Panc1 (cell line): Measurements from ENCODE around the gene CDK19. TPM values are rescaled to one million over a fixed set of nuclear protein-coding genes. Genes with fewer than 3 reads are reported as not detected.

Experiments
- ATAC-seq: fragments of 200-7000 bp; cut with Tn5 transposase; 2 replicates; pipeline ENCODE4 v1.9.1; 2020; ENCODE audit warnings: mild to moderate bottlenecking, moderate library complexity
- BruUV-seq: library from RNA; stranded (reverse); fragments of 400-500 nt; replicated peaks from 2 replicates; lab custom pipeline; 2021; lab: Mats Ljungman, UMichigan
- CTCF ChIA-PET: fragments of 300-600 bp; sonication (Branson Sonifier 250); formaldehyde crosslinking; loops from one replicate; lab custom pipeline; 2022; ENCODE audit warnings: antibody characterized with exemption; lab: Charles Lee
- POLR2A ChIA-PET: fragments of 300-600 bp; sonication (Branson Sonifier 250); formaldehyde crosslinking; loops from one replicate; lab custom pipeline; 2022; ENCODE audit warnings: antibody characterized with exemption; lab: Charles Lee
- DNase-seq: peaks from one replicate; pipeline ENCODE4 v3.0.0-alpha.2; 2010; ENCODE audit warnings: low read depth, low spot score
- H3K27ac ChIP-seq: 2 replicates; pipeline ENCODE4 v1.5.1; 2011; ENCODE audit warnings: mild to moderate bottlenecking, low read length, inconsistent platforms
- H3K27me3 ChIP-seq: fragments of 200-500 bp; sonication (Bioruptor generic); 2 replicates; pipeline ENCODE4 v1.6.0; 2014; ENCODE audit warnings: low read length, inconsistent platforms; ENCODE audit not compliant: control insufficient read depth, insufficient read depth
- H3K36me3 ChIP-seq: fragments of 200-500 bp; sonication (Bioruptor generic); 2 replicates; pipeline ENCODE4 v1.5.1; 2014; ENCODE audit warnings: inconsistent platforms, mild to moderate bottlenecking, low read length, moderate library complexity; ENCODE audit not compliant: control insufficient read depth, insufficient read depth
- H3K4me1 ChIP-seq: 2 replicates; pipeline ENCODE4 v1.5.1; 2011; ENCODE audit warnings: inconsistent platforms, mild to moderate bottlenecking, low read length, moderate library complexity; ENCODE audit not compliant: control insufficient read depth, insufficient read depth
- H3K4me3 ChIP-seq, 2 experiments: 2 replicates each; pipeline ENCODE4 v1.5.1; 2011 to 2012; ENCODE audit warnings: low read depth in 2 of 2, low read length in 2 of 2, mild to moderate bottlenecking in 2 of 2, inconsistent platforms in 1 of 2, moderate library complexity in 1 of 2
- H3K9me3 ChIP-seq: fragments of 200-500 bp; sonication (Bioruptor generic); 2 replicates; pipeline ENCODE4 v1.5.1; 2014; ENCODE audit warnings: low read depth, mild to moderate bottlenecking, inconsistent platforms, low read length, moderate library complexity; ENCODE audit not compliant: control insufficient read depth, insufficient read depth
- CTCF ChIP-seq: fragments of 450-650 bp; IDR thresholded peaks from 2 replicates; pipeline ENCODE4 v1.5.1; 2017; ENCODE audit warnings: mild to moderate bottlenecking
- POLR2AphosphoS5 ChIP-seq: IDR thresholded peaks from 2 replicates; pipeline ENCODE4 v1.6.1; 2012; ENCODE audit warnings: mild to moderate bottlenecking, low read depth, low read length, moderate library complexity
- SIN3A ChIP-seq: IDR thresholded peaks from 2 replicates; pipeline ENCODE4 v1.6.1; 2012; ENCODE audit warnings: low read depth, mild to moderate bottlenecking, low read length, moderate library complexity, borderline replicate concordance; ENCODE audit not compliant: insufficient read depth
- TCF7L2 ChIP-seq: IDR thresholded peaks from 2 replicates; pipeline ENCODE4 v1.6.1; 2011; ENCODE audit warnings: mild to moderate bottlenecking, low read depth, low read length, inconsistent platforms
- in situ Hi-C: cut with HindIII; loops from 2 replicates; pipeline ENCODE4 v1.10.0; 2016; ENCODE audit warnings: low sequenced_read_pairs, low pct_unique_long_range_greater_than_20kb
- intact Hi-C: fragments of 100-400 bp; cut with micrococcal nuclease; formaldehyde crosslinking; loops from one replicate; pipeline ENCODE4 v1.10.0; 2022; ENCODE audit not compliant: unreplicated experiment
- total RNA-seq: library from RNA; stranded (reverse); gene quantifications from one replicate; pipeline ENCODE4 v1.2.1, GENCODE V29; 2021; ENCODE audit not compliant: unreplicated experiment
- TF ChIP-seq, protein P1 (sequence below), 2 experiments: IDR thresholded peaks; 2 replicates each; pipeline ENCODE4 v1.6.1; 2011 to 2012; ENCODE audit warnings: low read depth in 2 of 2, control low read depth in 1 of 2, low read length in 1 of 2, mild to moderate bottlenecking in 1 of 2, moderate library complexity in 1 of 2; ENCODE audit not compliant: insufficient read depth in 1 of 2

Gene CDK19
- total RNA-seq, 1 experiment from 2014 or later: 48.4 TPM

DNA sequence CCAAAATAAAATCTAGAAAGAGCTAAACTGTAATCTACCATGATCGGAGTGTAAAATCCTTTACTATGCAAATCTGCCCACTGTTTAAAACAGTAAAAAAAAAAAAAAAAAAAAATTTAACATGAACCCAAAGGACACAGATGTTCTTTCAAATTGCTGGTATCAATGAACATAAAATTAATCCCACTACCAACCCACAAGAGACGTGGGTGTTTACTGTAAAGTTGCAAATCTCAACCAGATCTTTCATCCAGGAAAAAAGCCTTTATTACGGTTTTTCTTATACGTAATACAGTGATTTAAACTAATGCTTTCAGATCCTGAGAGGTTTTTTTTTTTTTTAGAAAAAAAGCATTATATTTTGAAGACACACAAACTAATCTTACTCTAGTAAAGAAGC lies 2.5 kb downstream of the CDK19 start:
- TF ChIP-seq, protein P1, sequence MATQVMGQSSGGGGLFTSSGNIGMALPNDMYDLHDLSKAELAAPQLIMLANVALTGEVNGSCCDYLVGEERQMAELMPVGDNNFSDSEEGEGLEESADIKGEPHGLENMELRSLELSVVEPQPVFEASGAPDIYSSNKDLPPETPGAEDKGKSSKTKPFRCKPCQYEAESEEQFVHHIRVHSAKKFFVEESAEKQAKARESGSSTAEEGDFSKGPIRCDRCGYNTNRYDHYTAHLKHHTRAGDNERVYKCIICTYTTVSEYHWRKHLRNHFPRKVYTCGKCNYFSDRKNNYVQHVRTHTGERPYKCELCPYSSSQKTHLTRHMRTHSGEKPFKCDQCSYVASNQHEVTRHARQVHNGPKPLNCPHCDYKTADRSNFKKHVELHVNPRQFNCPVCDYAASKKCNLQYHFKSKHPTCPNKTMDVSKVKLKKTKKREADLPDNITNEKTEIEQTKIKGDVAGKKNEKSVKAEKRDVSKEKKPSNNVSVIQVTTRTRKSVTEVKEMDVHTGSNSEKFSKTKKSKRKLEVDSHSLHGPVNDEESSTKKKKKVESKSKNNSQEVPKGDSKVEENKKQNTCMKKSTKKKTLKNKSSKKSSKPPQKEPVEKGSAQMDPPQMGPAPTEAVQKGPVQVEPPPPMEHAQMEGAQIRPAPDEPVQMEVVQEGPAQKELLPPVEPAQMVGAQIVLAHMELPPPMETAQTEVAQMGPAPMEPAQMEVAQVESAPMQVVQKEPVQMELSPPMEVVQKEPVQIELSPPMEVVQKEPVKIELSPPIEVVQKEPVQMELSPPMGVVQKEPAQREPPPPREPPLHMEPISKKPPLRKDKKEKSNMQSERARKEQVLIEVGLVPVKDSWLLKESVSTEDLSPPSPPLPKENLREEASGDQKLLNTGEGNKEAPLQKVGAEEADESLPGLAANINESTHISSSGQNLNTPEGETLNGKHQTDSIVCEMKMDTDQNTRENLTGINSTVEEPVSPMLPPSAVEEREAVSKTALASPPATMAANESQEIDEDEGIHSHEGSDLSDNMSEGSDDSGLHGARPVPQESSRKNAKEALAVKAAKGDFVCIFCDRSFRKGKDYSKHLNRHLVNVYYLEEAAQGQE (IDR thresholded peaks at IDR 0.05; ENCODE audit: insufficient read depth in 1 of 2, low read depth in 2 of 2, low read length in 1 of 2): no peak
- TF ChIP-seq POLR2AphosphoS5: no peak
- no peak for TF ChIP-seq SIN3A
- TF ChIP-seq CTCF: no peak
- no peak for TF ChIP-seq TCF7L2
- Histone ChIP-seq H3K9me3 (no peaks in the 10 kb centered on the region), H3K27ac (no peak overlapping the region), H3K4me3 (no peak overlapping the region), H3K36me3 (no peaks in the 10 kb centered on the region), H3K4me1 (peaks cover 19% of the 10 kb centered on the region), H3K27me3 (no peaks in the 10 kb centered on the region)
- DNase-seq: no peak
- CTCF ChIA-PET: interaction anchor here (0.6 kb wide), 1 partner anchor 52 kb away, joined by 3 read pairs; no protein-coding TSS in a partner anchor
- no TSS peak for BruUV-seq
- intact Hi-C loops: loop anchor here (5.0 kb wide), 1 partner anchor 130 kb away; no protein-coding TSS in a partner anchor
- ATAC-seq: no peak
- in situ Hi-C loops: no loop called here
- POLR2A ChIA-PET: interaction anchor here (0.6 kb wide), 1 partner anchor 34 kb away, joined by 4 read pairs; no protein-coding TSS in a partner anchor

GRCh38 chr6:110810896-110811586 lies 4.2 kb downstream of the CDK19 start:
- ATAC-seq (no peak), DNase-seq (no peak)
- no peak overlapping the region for H3K4me3 ChIP-seq
- no peak overlapping the region for H3K27ac ChIP-seq
- no peaks in the 10 kb centered on the region for H3K9me3 ChIP-seq
- in situ Hi-C loops (no loop called here), intact Hi-C loops (loop anchor here (5.0 kb wide), 1 partner anchor 129 kb away; no protein-coding TSS in a partner anchor)
- H3K27me3 ChIP-seq: no peaks in the 10 kb centered on the region
- ChIA-PET POLR2A (interaction anchor here (0.5 to 1.2 kb wide), 5 partner anchors 10 to 63 kb away, joined by 3 to 6 read pairs (median 4); partner anchors contain the start of gene AMD1), CTCF (interaction anchor here (0.7 kb wide), 1 partner anchor 69 kb away, joined by 3 read pairs; no protein-coding TSS in a partner anchor)
- H3K4me1 ChIP-seq: peaks cover 12% of the 10 kb centered on the region
- TF ChIP-seq SIN3A: no peak
- TF ChIP-seq POLR2AphosphoS5: no peak
- TF ChIP-seq TCF7L2: no peak
- TF ChIP-seq, protein P1 (IDR thresholded peaks at IDR 0.05; ENCODE audit: insufficient read depth in 1 of 2, low read depth in 2 of 2, low read length in 1 of 2): no peak
- no peak for TF ChIP-seq CTCF
- no TSS peak for BruUV-seq
- H3K36me3 ChIP-seq: no peaks in the 10 kb centered on the region
